T-helper 2 cell (primary cell): ENCODE results near the gene KDM4E.

ENCODE experiments used
- DNase-seq, 5 experiments: peaks; one replicate each; pipeline versions ENCODE4 v3.0.0 to v3.0.0-alpha.2; 2012 to 2022

The KDM4E gene

DNA sequence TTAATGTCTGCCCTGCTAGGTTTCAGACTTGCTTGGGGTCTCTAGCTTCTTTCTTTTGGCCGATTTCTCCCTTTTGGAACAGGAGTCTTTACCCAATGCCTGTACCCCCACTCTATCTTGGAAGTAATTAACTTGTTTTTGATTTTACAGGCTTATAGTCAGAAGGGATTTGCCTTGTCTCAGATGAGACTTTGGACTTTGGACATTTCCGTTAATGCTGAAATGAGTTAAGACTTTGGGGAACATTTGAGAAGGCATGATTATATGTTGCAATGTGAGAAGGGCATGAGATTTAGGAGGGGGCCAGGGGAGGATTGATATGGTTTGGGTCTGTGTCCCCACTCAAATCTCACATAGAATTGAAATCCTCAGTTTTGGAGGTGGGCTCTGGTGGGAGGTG is 29.3 kb downstream of the KDM4E start:
- no peak for DNase-seq

GRCh38 chr11:95055283-95055897 is 30.3 kb downstream of the KDM4E start:
- no peak for DNase-seq

DNA sequence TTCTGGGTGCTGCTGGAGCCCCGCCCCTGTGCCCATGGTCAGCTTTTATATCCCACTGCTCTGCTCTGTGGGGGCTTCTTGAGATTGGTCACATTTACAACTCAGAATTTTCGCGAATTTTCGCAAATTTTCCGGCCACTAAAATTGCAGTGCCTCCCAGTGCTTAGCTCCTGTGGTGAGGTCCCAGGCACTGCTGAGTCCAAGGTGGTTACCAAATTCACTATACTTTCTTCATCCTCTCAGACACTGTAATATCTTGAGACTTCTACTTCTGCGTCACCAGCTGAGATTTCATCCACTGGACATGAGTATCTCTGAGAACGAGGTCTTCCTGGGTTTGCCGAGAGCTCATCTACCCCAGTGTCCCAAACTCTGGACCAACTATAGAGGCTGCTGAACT is 32.9 kb downstream of the KDM4E start:
- DNase-seq = no peak

GRCh38 chr11:95058621-95059020 is 33.6 kb downstream of the KDM4E start:
- DNase-seq = no peak

DNA sequence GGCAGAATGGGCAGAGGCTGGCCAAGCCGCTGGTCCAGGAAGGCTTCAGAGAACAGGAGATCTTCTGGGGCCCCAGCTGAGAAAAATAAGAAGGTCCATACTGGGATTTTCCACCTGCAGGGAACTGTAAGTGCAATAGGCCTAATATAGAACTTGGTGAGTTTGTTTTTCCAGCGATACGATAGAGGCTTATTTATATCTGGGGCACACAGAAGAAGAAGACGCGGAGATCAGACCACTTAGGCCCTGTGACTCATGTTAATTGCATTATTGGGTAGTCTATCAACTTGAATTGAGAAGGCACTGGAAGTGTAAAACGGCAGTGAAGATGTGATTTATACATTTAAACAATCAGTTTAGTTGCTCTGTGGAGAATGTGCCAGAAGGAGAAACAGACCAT is 34.0 kb downstream of the KDM4E start:
- no peak for DNase-seq

DNA sequence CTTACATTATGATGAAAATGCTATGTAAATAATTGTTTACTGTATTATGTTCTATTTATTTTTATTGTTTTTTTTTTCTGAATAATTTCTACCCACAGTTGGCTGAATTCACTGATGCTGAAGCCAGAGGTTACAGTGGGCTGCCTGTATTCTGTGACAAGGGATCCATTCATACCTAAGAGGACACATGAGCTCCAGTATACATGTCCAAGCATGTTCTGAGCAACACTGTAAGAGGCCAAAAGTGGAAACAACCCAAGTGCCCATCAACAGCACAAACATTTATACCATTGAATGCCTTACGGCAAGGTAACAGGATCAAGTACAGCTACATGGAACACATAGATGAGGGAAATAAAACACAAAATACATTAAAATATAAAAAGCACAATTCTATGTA is 40.3 kb downstream of the KDM4E start:
- no peak for DNase-seq

- no peak for DNase-seq
Observed at GRCh38 chr11:95066716-95067038, 41.6 kb downstream of the KDM4E start, which contains the start of gene SRSF8. Gene SRSF8, plus strand, starts transcription at chr11:95066919. Its CDS starts 308 bp downstream, at chr11:95067227.

DNA sequence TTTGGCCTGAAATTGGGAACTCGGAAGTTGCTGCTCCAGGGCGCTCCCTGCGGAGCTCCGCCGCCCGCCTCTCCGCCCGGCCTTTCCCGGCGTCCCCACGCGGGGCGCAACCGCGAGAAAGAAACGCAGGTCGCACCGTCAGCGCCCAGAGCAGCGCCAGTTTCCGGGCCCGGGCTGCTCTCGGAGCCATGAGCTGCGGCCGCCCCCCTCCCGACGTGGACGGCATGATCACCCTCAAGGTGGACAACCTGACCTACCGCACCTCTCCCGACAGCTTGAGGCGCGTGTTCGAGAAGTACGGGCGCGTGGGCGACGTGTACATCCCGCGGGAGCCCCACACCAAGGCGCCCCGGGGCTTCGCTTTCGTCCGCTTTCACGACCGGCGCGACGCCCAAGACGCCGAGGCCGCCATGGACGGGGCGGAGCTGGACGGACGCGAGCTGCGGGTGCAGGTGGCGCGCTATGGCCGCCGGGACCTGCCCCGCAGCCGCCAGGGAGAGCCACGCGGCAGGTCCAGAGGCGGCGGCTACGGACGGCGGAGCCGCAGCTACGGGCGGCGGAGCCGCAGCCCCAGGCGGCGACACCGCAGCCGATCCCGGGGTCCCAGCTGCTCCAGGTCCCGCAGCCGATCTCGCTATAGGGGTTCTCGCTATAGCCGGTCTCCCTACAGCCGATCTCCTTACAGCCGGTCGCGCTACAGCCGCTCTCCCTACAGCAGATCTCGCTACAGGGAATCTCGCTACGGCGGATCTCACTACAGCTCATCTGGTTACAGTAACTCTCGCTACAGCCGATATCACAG is 42.2 kb downstream of the KDM4E start:
- DNase-seq = peak; percentile 54 to 80 (median 65)

- DNase-seq = no peak
Observed at GRCh38 chr11:95067841-95068219, 42.8 kb downstream of the KDM4E start.

GRCh38 chr11:95068549-95068948 is 43.5 kb downstream of the KDM4E start:
- peak; percentile 19 to 96 (median 56) for DNase-seq

- DNase-seq = no peak
Observed at GRCh38 chr11:95070471-95070870, 45.4 kb downstream of the KDM4E start.

DNA sequence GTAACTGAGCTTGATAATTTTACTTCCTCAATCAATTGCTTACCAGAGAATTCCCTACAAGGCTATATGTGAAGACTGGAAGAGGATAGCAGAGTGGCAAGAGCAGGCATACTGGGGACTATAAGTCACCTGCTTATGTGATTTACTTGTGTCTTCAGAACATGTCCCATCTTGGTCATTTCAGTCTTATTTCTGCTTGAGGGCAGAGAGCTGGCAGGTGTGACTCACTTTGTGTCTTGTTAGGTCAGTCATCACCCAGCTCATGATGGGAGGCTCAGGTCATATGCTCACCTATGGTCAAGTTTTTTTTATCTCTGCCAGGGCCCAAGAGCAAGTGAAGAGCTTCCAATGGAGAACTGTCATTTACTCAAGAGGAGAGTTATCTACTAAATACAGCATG is 47.9 kb downstream of the KDM4E start:
- no peak for DNase-seq

- no peak for DNase-seq
Observed at GRCh38 chr11:95074792-95075563, 49.9 kb downstream of the KDM4E start.

DNA sequence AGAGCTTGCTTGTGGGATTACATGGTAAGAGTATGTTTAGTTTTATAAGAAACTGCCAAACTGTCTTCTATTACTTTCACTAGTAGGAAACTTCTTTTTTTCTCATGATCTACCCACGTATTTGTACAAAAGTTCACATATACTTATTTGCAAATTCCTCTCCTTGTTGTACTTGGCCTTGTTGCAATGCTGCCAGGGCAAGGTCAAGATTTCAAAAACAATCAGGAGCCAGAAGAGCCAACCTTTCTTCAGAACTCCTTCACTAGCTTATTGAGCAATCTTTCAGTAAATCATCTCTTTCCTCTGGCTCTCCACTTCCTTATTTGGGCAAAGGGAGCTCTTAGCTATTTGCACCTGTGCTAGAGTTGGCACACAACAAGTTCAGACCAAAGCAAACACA is 51.4 kb downstream of the KDM4E start:
- peak in 1 of 5 experiments; percentile 52 for DNase-seq

DNA sequence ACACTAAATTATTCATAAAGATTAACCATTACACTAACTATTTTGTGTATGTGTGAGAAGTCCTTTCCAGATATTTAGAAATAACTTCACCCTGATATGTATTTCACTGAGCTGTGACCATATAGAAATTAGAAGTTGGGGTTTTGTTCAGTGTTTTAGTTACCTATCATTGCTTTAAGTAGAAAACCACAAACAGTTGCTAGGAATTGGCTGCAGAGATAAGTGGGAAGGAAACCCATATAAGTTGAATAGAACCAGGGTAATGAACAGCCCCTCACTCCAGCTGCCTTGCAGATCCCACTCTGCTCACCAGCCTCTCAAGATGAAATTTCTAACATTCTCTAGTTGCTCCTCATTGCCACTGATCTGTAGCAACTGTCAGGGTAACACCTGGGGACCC is 51.9 kb downstream of the KDM4E start:
- no peak for DNase-seq
